Measurements from ENCODE around the gene CREB3L1. TPM values are rescaled to one million over a fixed set of nuclear protein-coding genes. Genes with fewer than 3 reads are reported as not detected.

The CREB3L1 gene
- total and polyA plus RNA-seq, 2 experiments from 2014 or later = 8.5 to 10.4 TPM

DNA sequence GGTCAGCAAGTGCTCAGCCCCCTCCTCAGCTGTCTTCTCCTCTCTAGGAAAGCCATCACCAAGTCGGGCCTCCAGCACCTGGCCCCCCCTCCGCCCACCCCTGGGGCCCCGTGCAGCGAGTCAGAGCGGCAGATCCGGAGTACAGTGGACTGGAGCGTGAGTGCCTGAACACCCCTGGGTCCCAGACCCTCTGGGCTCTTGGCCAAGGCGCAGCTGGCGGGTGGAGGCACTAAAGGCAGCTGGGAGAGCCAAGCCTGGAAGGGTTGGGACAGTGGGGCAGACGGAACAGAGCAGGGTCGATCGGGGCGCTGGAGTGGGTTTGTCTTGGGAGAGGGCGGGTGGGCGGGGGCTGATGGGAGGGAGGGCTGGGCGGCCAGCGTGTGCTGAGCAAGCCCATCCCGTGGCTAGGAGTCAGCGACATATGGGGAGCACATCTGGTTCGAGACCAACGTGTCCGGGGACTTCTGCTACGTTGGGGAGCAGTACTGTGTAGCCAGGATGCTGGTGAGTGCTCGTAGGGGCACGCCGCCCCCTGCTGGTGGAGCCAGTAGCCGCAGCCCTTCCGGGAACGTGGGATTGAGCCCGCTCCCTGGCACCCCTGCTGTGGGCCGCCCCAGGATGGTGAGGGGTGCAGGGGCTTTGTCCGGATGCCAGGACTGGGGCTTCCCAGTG, 89.9 kb downstream of the CREB3L1 start:
- H3K4me1 ChIP-seq (ENCODE audit: insufficient read depth) = peaks cover 9% of the 10 kb centered on the region
- H3K4me2 ChIP-seq = no peak overlapping the region
- peaks cover 14% of the 10 kb centered on the region; the same call in 1 of the 2 replicates for H3K79me2 ChIP-seq (replicated peaks; ENCODE audit: insufficient read depth)
- H4K20me1 ChIP-seq (replicated peaks; ENCODE audit: insufficient read depth) = peaks cover 8% of the 10 kb centered on the region; the same call in 1 of the 2 replicates
- peaks cover 44% of the 10 kb centered on the region for H3K4me1 Mint-ChIP-seq
- peak; percentile 36; the same call in 1 of the 2 replicates for TF ChIP-seq CREB1 (CRISPR knock-in tag; IDR thresholded peaks at IDR 0.05; ENCODE audit: low read depth)
- no peak for TF ChIP-seq EZH2 (IDR thresholded peaks at IDR 0.05; ENCODE audit: low read depth, unreplicated experiment)
- TF ChIP-seq, protein P1, sequence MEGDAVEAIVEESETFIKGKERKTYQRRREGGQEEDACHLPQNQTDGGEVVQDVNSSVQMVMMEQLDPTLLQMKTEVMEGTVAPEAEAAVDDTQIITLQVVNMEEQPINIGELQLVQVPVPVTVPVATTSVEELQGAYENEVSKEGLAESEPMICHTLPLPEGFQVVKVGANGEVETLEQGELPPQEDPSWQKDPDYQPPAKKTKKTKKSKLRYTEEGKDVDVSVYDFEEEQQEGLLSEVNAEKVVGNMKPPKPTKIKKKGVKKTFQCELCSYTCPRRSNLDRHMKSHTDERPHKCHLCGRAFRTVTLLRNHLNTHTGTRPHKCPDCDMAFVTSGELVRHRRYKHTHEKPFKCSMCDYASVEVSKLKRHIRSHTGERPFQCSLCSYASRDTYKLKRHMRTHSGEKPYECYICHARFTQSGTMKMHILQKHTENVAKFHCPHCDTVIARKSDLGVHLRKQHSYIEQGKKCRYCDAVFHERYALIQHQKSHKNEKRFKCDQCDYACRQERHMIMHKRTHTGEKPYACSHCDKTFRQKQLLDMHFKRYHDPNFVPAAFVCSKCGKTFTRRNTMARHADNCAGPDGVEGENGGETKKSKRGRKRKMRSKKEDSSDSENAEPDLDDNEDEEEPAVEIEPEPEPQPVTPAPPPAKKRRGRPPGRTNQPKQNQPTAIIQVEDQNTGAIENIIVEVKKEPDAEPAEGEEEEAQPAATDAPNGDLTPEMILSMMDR (conservative IDR thresholded peaks at IDR 0.05; ENCODE audit: low read depth in 2 of 2) = peak; percentile 73 to 90
- H3K27ac ChIP-seq (ENCODE audit: low read depth) = 0 out of 2 replicates have a peak overlapping the region, but pooled peaks have one; percentile 45
- no peak overlapping the region for H3K4me3 ChIP-seq
- no peaks in the 10 kb centered on the region for H3K9me3 Mint-ChIP-seq
- H3K4me3 Mint-ChIP-seq = no peak overlapping the region
- peaks cover 9% of the 10 kb centered on the region for H3K27me3 Mint-ChIP-seq (ENCODE audit: insufficient read depth, low read depth, poor library complexity)
- no peaks in the 10 kb centered on the region for H3K9me2 ChIP-seq (ENCODE audit: insufficient read depth)
- DNase-seq (ENCODE audit: low spot score) (peak; percentile 86), ATAC-seq (peak; percentile 75)
- H2AFZ ChIP-seq = no peak overlapping the region
- H3K27ac Mint-ChIP-seq = no peak overlapping the region; the same call in none of the 2 replicates
- H3K27me3 ChIP-seq (ENCODE audit: insufficient read depth) = no peaks in the 10 kb centered on the region
- H3F3A ChIP-seq (replicated peaks; ENCODE audit: low read depth) = peaks cover 22% of the 10 kb centered on the region; the same call in 1 of the 2 replicates
- H3K36me3 Mint-ChIP-seq (ENCODE audit: low read depth) = peaks cover 32% of the 10 kb centered on the region
- H3K36me3 ChIP-seq (ENCODE audit: insufficient read depth) = no peaks in the 10 kb centered on the region; the same call in 1 of the 2 replicates

DNA sequence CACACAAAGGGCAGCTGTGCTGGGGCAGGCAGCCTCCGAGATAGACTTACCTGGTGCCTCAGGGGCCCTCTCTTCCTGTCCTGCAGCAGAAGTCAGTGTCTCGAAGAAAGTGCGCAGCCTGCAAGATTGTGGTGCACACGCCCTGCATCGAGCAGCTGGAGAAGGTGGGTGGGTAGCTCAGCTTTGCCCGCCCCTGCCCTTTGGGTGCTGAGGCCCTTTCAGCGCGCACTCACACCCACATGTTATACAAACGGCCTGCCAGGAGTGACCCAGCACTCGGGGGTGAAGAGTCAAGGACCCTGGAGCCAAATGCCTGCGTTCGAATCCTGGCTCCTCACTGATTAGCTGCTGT, 90.4 kb downstream of the CREB3L1 start:
- H3K9me2 ChIP-seq (ENCODE audit: insufficient read depth) = no peaks in the 10 kb centered on the region
- peaks cover 39% of the 10 kb centered on the region for H3K4me1 Mint-ChIP-seq
- ATAC-seq = no peak
- H3K27me3 Mint-ChIP-seq (ENCODE audit: insufficient read depth, low read depth, poor library complexity) = peaks cover 7% of the 10 kb centered on the region
- H3K9me3 Mint-ChIP-seq = no peaks in the 10 kb centered on the region
- no peak overlapping the region; the same call in 1 of the 2 replicates for H3K27ac Mint-ChIP-seq
- TF ChIP-seq, protein P1 (conservative IDR thresholded peaks at IDR 0.05; ENCODE audit: low read depth in 2 of 2) = peak in 1 of 2 experiments; percentile 4; a peak in 1 of 4 replicates
- TF ChIP-seq ZNF331 (CRISPR knock-in tag; IDR thresholded peaks at IDR 0.05; ENCODE audit: low read depth) = no peak
- no peak overlapping the region for H3K27ac ChIP-seq (ENCODE audit: low read depth)
- H3K4me1 ChIP-seq (ENCODE audit: insufficient read depth) = peaks cover 9% of the 10 kb centered on the region
- no peak overlapping the region for H2AFZ ChIP-seq
- no peaks in the 10 kb centered on the region; the same call in 1 of the 2 replicates for H3K36me3 ChIP-seq (ENCODE audit: insufficient read depth)
- no peaks in the 10 kb centered on the region for H3K27me3 ChIP-seq (ENCODE audit: insufficient read depth)
- H3K36me3 Mint-ChIP-seq (ENCODE audit: low read depth) = peaks cover 32% of the 10 kb centered on the region
- no peak overlapping the region for H3K4me3 ChIP-seq
- H3F3A ChIP-seq (replicated peaks; ENCODE audit: low read depth) = peaks cover 24% of the 10 kb centered on the region; the same call in 1 of the 2 replicates
- no peak overlapping the region for H3K4me3 Mint-ChIP-seq
- no peak overlapping the region for H3K4me2 ChIP-seq
- H4K20me1 ChIP-seq (replicated peaks; ENCODE audit: insufficient read depth) = peaks cover 8% of the 10 kb centered on the region; the same call in 1 of the 2 replicates
- H3K79me2 ChIP-seq (replicated peaks; ENCODE audit: insufficient read depth) = peaks cover 10% of the 10 kb centered on the region; the same call in 1 of the 2 replicates
- DNase-seq (ENCODE audit: low spot score) = no peak

Measured in GM23338 (cell line).